Kidney epithelial cell (primary cell): ENCODE measurements around the gene XRCC3. TPM values are rescaled to one million over a fixed set of nuclear protein-coding genes. Genes with fewer than 3 reads are reported as not detected.

Experiments
- DNase-seq: peaks from one replicate; pipeline ENCODE4 v3.0.0-alpha.2; 2010; ENCODE audit warnings: low read depth
- H3K27me3 ChIP-seq: 2 replicates; pipeline ENCODE4 v1.6.0; 2011; ENCODE audit warnings: low read length; ENCODE audit not compliant: control insufficient read depth, insufficient read depth
- H3K36me3 ChIP-seq: 2 replicates; pipeline ENCODE4 v1.5.1; 2011; ENCODE audit warnings: low read length; ENCODE audit not compliant: control insufficient read depth, insufficient read depth
- H3K4me3 ChIP-seq: 2 replicates; pipeline ENCODE4 v1.5.1; 2011; ENCODE audit warnings: low read depth, mild to moderate bottlenecking, control low read depth, low read length
- total RNA-seq: library from RNA; depleted of rRNA; stranded (reverse); fragments of >200 nt; gene quantifications from 2 replicates; pipeline ENCODE4 v1.2.3, GENCODE V29; 2015
- TF ChIP-seq, protein P1 (sequence below): IDR thresholded peaks from 2 replicates; pipeline ENCODE4 v1.5.1; 2011; ENCODE audit warnings: mild to moderate bottlenecking, moderate library complexity, low read length, control low read depth, inconsistent platforms; ENCODE audit not compliant: insufficient read depth, poor library complexity, severe bottlenecking

The XRCC3 gene
- total RNA-seq, 1 donor from 2014 or later: 10.4 TPM

DNA sequence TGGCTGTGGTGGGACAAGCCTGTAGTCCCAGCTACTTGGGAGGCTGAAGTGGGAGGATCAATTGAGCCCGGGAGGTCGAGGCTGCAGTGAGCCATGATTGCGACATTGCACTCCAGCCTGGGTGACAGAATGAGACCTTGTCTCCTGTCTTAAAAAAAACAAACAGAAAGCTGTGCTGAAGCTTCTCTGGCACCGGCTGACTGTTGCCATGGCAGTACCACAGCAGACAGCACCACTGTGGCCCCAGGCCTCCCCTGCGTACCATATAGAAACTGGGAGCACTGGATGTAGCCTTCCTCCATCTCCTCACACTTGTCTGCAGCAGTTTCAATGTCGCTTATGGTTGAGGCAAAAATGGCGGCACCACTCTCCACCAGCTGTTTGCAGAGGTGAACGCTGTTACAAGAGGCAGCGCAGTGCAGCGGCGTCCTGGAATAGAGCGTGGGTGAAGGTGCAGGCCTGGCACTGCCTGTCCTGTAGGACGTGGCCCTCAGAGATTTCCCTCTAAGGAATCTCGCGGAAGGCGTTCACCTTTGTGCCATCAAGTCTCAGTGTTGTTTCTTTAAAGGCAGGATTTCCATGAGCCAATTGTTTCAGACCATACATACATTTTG lies 22.3 kb upstream of the XRCC3 start:
- Histone ChIP-seq H3K27me3 (no peaks in the 10 kb centered on the region), H3K4me3 (no peak overlapping the region), H3K36me3 (peaks cover 3% of the 10 kb centered on the region)
- no peak for DNase-seq
- TF ChIP-seq, protein P1, sequence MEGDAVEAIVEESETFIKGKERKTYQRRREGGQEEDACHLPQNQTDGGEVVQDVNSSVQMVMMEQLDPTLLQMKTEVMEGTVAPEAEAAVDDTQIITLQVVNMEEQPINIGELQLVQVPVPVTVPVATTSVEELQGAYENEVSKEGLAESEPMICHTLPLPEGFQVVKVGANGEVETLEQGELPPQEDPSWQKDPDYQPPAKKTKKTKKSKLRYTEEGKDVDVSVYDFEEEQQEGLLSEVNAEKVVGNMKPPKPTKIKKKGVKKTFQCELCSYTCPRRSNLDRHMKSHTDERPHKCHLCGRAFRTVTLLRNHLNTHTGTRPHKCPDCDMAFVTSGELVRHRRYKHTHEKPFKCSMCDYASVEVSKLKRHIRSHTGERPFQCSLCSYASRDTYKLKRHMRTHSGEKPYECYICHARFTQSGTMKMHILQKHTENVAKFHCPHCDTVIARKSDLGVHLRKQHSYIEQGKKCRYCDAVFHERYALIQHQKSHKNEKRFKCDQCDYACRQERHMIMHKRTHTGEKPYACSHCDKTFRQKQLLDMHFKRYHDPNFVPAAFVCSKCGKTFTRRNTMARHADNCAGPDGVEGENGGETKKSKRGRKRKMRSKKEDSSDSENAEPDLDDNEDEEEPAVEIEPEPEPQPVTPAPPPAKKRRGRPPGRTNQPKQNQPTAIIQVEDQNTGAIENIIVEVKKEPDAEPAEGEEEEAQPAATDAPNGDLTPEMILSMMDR: no peak

DNA sequence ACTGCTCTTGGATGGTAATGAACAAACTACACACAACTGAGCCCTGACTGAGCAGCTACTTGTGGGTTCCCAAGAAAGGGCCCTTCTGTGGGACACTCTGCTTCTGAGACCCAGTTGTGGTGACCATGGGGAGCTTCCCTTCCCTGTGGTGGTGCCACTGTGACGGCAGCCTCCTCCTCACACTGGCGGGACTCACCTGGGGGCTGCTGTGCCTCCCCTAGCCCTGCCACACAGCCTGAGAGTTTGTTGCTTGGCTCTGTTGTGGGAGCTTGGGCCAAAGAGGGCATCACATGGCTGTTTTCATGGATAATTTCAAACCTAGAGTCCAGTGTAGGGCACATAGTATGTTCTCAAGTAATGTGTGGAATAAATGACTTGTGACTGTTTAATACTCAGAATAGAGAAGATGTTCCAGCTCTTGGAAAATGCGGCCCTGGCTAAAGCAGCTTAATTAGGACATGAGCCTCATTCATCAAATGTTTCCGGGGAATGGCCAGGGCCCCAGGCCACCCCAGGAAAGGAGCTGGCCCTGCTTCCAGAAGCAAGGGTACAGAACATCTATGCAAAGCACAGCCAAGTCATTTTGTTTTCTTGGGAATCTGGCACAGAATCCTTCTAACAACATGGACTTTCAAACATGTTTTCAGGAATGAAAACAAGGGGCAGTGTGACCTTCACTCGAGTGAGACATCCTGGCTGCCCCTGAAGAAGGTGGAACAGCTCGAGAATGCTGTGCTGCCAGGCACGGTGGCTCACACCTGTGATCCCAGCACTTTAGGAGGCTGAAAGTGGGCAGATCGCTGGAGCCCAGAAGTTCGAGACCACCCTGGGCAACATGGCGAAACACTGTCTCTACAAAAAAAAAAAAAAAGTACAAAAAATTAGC lies 21.5 kb upstream of the XRCC3 start:
- Histone ChIP-seq H3K27me3 (no peaks in the 10 kb centered on the region), H3K36me3 (peaks cover 3% of the 10 kb centered on the region), H3K4me3 (no peak overlapping the region)
- no peak for DNase-seq
- TF ChIP-seq, protein P1: no peak

DNA sequence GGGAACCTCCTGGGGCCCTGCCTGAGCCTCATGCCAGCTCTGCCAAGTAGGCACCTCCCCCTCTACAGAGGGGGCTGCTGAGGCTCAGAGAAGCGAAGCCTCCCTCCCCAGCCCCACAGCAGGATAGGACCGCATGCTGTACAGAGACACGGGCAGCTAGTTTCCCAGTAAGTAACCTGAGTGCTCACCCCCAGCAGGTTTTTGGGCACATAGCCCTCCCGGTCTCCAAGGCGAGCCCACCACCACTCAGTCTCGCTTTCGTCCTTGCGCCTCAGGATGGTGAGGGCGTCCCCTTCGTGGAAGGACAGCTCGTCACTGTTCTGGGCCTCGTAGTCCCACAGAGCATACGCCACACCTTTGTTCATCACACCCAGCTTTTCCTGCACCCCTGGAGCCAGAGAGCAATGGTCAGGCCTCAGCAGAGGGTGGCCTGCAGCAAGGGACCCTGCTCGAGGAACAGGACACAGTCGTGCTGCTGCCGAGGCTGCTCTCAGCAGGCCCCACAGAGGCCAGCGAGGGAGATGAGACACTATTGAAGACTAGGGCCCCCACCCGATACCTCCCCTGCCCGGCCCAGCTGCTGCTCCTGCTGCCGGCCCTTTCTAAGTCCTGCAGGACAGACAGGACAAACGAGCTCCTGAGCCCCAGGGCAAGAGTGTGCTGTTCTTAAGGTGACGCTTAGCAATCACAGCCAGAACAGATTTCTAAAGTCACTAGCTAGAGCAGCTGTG lies 20.7 kb upstream of the XRCC3 start:
- no peak for DNase-seq
- H3K4me3 ChIP-seq: no peak overlapping the region
- H3K27me3 ChIP-seq: no peaks in the 10 kb centered on the region
- TF ChIP-seq, protein P1: no peak
- H3K36me3 ChIP-seq: peaks cover 3% of the 10 kb centered on the region

DNA sequence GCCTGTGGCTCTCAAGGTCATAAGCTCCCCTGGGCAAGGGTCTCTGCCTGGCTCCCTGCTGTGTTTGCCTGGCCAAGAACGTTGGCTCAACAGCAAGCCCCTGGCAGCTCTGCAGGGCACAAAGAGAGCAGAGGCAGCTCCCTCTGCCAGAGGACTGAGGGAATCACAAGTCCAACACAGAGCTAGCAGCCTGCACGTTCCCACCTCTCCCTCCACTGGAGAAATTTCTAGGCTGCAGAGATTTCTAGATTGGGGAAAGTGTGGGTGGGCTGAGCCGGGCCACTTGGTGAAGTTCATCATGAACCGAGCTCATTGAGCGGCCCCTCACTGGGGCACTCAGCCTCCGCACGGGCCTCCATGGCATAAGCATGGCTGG lies 20.2 kb upstream of the XRCC3 start:
- peaks cover 3% of the 10 kb centered on the region for H3K36me3 ChIP-seq
- TF ChIP-seq, protein P1: no peak
- H3K27me3 ChIP-seq: no peaks in the 10 kb centered on the region
- DNase-seq: no peak
- H3K4me3 ChIP-seq: no peak overlapping the region

DNA sequence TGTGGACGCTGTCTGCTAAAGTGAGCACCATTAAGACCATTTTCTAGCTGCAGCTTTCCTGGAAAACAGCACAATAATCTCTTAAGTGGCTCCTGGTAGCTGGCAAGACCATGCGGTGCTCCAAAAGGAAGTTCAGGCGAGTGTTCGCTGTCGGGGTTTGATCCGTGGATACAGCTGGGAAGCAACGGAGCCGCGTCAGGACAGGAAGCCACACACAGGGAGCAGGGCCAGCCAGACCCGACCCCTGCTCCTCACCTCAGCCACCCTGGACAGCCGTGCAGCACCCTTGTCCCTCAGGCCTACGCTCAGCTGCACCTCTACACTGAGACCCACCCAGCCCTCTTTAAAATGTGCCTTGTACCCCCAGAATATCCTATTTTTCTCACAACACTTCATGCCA lies 19.8 kb upstream of the XRCC3 start:
- DNase-seq: no peak
- H3K27me3 ChIP-seq: no peaks in the 10 kb centered on the region
- H3K36me3 ChIP-seq: peaks cover 3% of the 10 kb centered on the region
- no peak overlapping the region for H3K4me3 ChIP-seq
- TF ChIP-seq, protein P1: no peak
